ENCODE measurements around the gene TEF.

The TEF gene

GRCh38 chr22:41357191-41357590 lies 24.6 kb upstream of the TEF start:
- H4K8ac ChIP-seq (ENCODE audit: low read depth, low read length), result no peak overlapping the region
- no peak overlapping the region for H2BK15ac ChIP-seq (ENCODE audit: low read length)
- H3K4ac ChIP-seq (ENCODE audit: low read length), result no peak overlapping the region
- no CpG with 5 or more reads among the region's 16 CpGs for WGBS, 2 donors (ENCODE audit: extremely low coverage in 2 of 2, insufficient read length in 2 of 2, insufficient replicate concordance in 1 of 2)
- H2BK12ac ChIP-seq (ENCODE audit: low read length), result no peak overlapping the region
- no peak overlapping the region for H2BK5ac ChIP-seq (ENCODE audit: low read length)
- H4K91ac ChIP-seq (ENCODE audit: low read depth, low read length, poor library complexity), result no peak overlapping the region
- no peak overlapping the region for H2AFZ ChIP-seq (ENCODE audit: low read length)
- peak overlapping the region in 1 of 2 donors; percentile 52 for H3K4me3 ChIP-seq (ENCODE audit: low read length in 2 of 2)
- no peak overlapping the region for H3K18ac ChIP-seq (ENCODE audit: low read length)
- no peak overlapping the region for H2AK5ac ChIP-seq (ENCODE audit: low read depth, low read length)
- H3K9ac ChIP-seq (ENCODE audit: low read depth, low read length, poor library complexity), result no peak overlapping the region
- H2BK120ac ChIP-seq (ENCODE audit: low read depth, low read length), result no peak overlapping the region
- H3K79me1 ChIP-seq (ENCODE audit: low read depth, low read length), result peaks cover 8% of the 10 kb centered on the region
- H3K4me2 ChIP-seq (ENCODE audit: insufficient read depth, low read length, poor library complexity, severe bottlenecking), result no peak overlapping the region
- H3K23ac ChIP-seq (ENCODE audit: low read depth, low read length, poor library complexity), result no peak overlapping the region
- no peak overlapping the region for H3K14ac ChIP-seq (ENCODE audit: low read length)
- peaks cover 2 to 14% of the 10 kb centered on the region in 2 donors for H3K4me1 ChIP-seq (ENCODE audit: control insufficient read depth in 2 of 2, insufficient read depth in 1 of 2, low read depth in 1 of 2, low read length in 2 of 2)
- H3K9me3 ChIP-seq (replicated peaks in 1 of 2; ENCODE audit: control insufficient read depth in 2 of 2, insufficient read depth in 1 of 2, low read depth in 1 of 2, low read length in 2 of 2), result no peaks in the 10 kb centered on the region
- H3K27ac ChIP-seq (replicated peaks; ENCODE audit: low read length), result no peak overlapping the region
- H3K27me3 ChIP-seq (ENCODE audit: control insufficient read depth in 3 of 3, insufficient read depth in 3 of 3, low read depth in 1 of 3, low read length in 3 of 3), result no peaks in the 10 kb centered on the region
- H3K36me3 ChIP-seq (replicated peaks in 1 of 2; ENCODE audit: control insufficient read depth in 2 of 2, insufficient read depth in 2 of 2, low read length in 2 of 2), result peaks cover 43 to 72% of the 10 kb centered on the region in 2 donors
- no peak for DNase-seq (ENCODE audit: low spot score)

- peak overlapping the region; percentile 92 for H2AK5ac ChIP-seq (ENCODE audit: low read depth, low read length)
- H3K14ac ChIP-seq (ENCODE audit: low read length), result peak overlapping the region; percentile 56
- H3K23ac ChIP-seq (ENCODE audit: low read depth, low read length, poor library complexity), result peak overlapping the region; percentile 75
- H3K4me2 ChIP-seq (ENCODE audit: insufficient read depth, low read length, poor library complexity, severe bottlenecking), result peak overlapping the region; percentile 11
- no CpG with 5 or more reads among the region's 17 CpGs for WGBS, 2 donors (ENCODE audit: extremely low coverage in 2 of 2, insufficient read length in 2 of 2, insufficient replicate concordance in 1 of 2)
- H3K9ac ChIP-seq (ENCODE audit: low read depth, low read length, poor library complexity), result no peak overlapping the region
- peaks cover 2 to 14% of the 10 kb centered on the region in 2 donors for H3K4me1 ChIP-seq (ENCODE audit: control insufficient read depth in 2 of 2, insufficient read depth in 1 of 2, low read depth in 1 of 2, low read length in 2 of 2)
- peaks cover 33 to 59% of the 10 kb centered on the region in 2 donors for H3K36me3 ChIP-seq (replicated peaks in 1 of 2; ENCODE audit: control insufficient read depth in 2 of 2, insufficient read depth in 2 of 2, low read length in 2 of 2)
- H3K4me3 ChIP-seq (ENCODE audit: low read length in 2 of 2), result no peak overlapping the region
- H3K4ac ChIP-seq (ENCODE audit: low read length), result peak overlapping the region; percentile 89
- peak overlapping the region; percentile 85 for H2BK15ac ChIP-seq (ENCODE audit: low read length)
- H2AFZ ChIP-seq (ENCODE audit: low read length), result no peak overlapping the region
- peak overlapping the region; percentile 85 for H3K18ac ChIP-seq (ENCODE audit: low read length)
- H4K91ac ChIP-seq (ENCODE audit: low read depth, low read length, poor library complexity), result no peak overlapping the region
- H3K27ac ChIP-seq (replicated peaks; ENCODE audit: low read length), result no peak overlapping the region
- H3K9me3 ChIP-seq (replicated peaks in 1 of 2; ENCODE audit: control insufficient read depth in 2 of 2, insufficient read depth in 1 of 2, low read depth in 1 of 2, low read length in 2 of 2), result no peaks in the 10 kb centered on the region
- H2BK12ac ChIP-seq (ENCODE audit: low read length), result no peak overlapping the region
- no peak overlapping the region for H2BK120ac ChIP-seq (ENCODE audit: low read depth, low read length)
- peaks cover 7% of the 10 kb centered on the region for H3K79me1 ChIP-seq (ENCODE audit: low read depth, low read length)
- H2BK5ac ChIP-seq (ENCODE audit: low read length), result no peak overlapping the region
- H4K8ac ChIP-seq (ENCODE audit: low read depth, low read length), result no peak overlapping the region
- H3K27me3 ChIP-seq (ENCODE audit: control insufficient read depth in 3 of 3, insufficient read depth in 3 of 3, low read depth in 1 of 3, low read length in 3 of 3), result no peaks in the 10 kb centered on the region
- DNase-seq (ENCODE audit: low spot score), result no peak
These were observed 22.8 kb upstream of the TEF start for GRCh38 chr22:41358927-41359326.

- Histone ChIP-seq H3K27ac (replicated peaks; ENCODE audit: low read length) (peak overlapping the region; percentile 7), H3K23ac (ENCODE audit: low read depth, low read length, poor library complexity) (no peak overlapping the region), H3K18ac (ENCODE audit: low read length) (peak overlapping the region; percentile 59), H2BK15ac (ENCODE audit: low read length) (no peak overlapping the region), H3K79me1 (ENCODE audit: low read depth, low read length) (peaks cover 5% of the 10 kb centered on the region), H3K9me3 (replicated peaks in 1 of 2; ENCODE audit: control insufficient read depth in 2 of 2, insufficient read depth in 1 of 2, low read depth in 1 of 2, low read length in 2 of 2) (no peaks in the 10 kb centered on the region), H3K4me1 (ENCODE audit: control insufficient read depth in 2 of 2, insufficient read depth in 1 of 2, low read depth in 1 of 2, low read length in 2 of 2) (peaks cover 2 to 17% of the 10 kb centered on the region in 2 donors), H3K4ac (ENCODE audit: low read length) (no peak overlapping the region), H4K8ac (ENCODE audit: low read depth, low read length) (no peak overlapping the region), H3K9ac (ENCODE audit: low read depth, low read length, poor library complexity) (no peak overlapping the region), H3K4me2 (ENCODE audit: insufficient read depth, low read length, poor library complexity, severe bottlenecking) (no peak overlapping the region), H3K4me3 (ENCODE audit: low read length in 2 of 2) (no peak overlapping the region), H3K36me3 (replicated peaks in 1 of 2; ENCODE audit: control insufficient read depth in 2 of 2, insufficient read depth in 2 of 2, low read length in 2 of 2) (peaks cover 30 to 55% of the 10 kb centered on the region in 2 donors), H3K27me3 (ENCODE audit: control insufficient read depth in 3 of 3, insufficient read depth in 3 of 3, low read depth in 1 of 3, low read length in 3 of 3) (no peaks in the 10 kb centered on the region), H2BK120ac (ENCODE audit: low read depth, low read length) (no peak overlapping the region), H2BK12ac (ENCODE audit: low read length) (no peak overlapping the region), H2BK5ac (ENCODE audit: low read length) (no peak overlapping the region), H2AK5ac (ENCODE audit: low read depth, low read length) (no peak overlapping the region), H2AFZ (ENCODE audit: low read length) (no peak overlapping the region), H4K91ac (ENCODE audit: low read depth, low read length, poor library complexity) (no peak overlapping the region), H3K14ac (ENCODE audit: low read length) (no peak overlapping the region)
- no peak for DNase-seq (ENCODE audit: low spot score)
- WGBS, 2 donors (ENCODE audit: extremely low coverage in 2 of 2, insufficient read length in 2 of 2, insufficient replicate concordance in 1 of 2), result no CpG with 5 or more reads among the region's 4 CpGs
These were observed 22.4 kb upstream of the TEF start for GRCh38 chr22:41359376-41359775.

GRCh38 chr22:41360126-41360525 lies 21.6 kb upstream of the TEF start:
- Histone ChIP-seq H3K14ac (ENCODE audit: low read length) (no peak overlapping the region), H4K8ac (ENCODE audit: low read depth, low read length) (no peak overlapping the region), H2BK5ac (ENCODE audit: low read length) (no peak overlapping the region), H3K9me3 (replicated peaks in 1 of 2; ENCODE audit: control insufficient read depth in 2 of 2, insufficient read depth in 1 of 2, low read depth in 1 of 2, low read length in 2 of 2) (no peaks in the 10 kb centered on the region), H2AK5ac (ENCODE audit: low read depth, low read length) (peak overlapping the region; percentile 48), H3K27me3 (ENCODE audit: control insufficient read depth in 3 of 3, insufficient read depth in 3 of 3, low read depth in 1 of 3, low read length in 3 of 3) (no peaks in the 10 kb centered on the region), H3K18ac (ENCODE audit: low read length) (peak overlapping the region; percentile 96), H3K79me1 (ENCODE audit: low read depth, low read length) (peaks cover 5% of the 10 kb centered on the region), H3K4ac (ENCODE audit: low read length) (no peak overlapping the region), H2BK120ac (ENCODE audit: low read depth, low read length) (peak overlapping the region; percentile 73), H2BK15ac (ENCODE audit: low read length) (peak overlapping the region; percentile 19), H3K4me3 (ENCODE audit: low read length in 2 of 2) (peak overlapping the region in 1 of 2 donors; percentile 10), H3K4me1 (ENCODE audit: control insufficient read depth in 2 of 2, insufficient read depth in 1 of 2, low read depth in 1 of 2, low read length in 2 of 2) (peaks cover 5 to 20% of the 10 kb centered on the region in 2 donors), H3K36me3 (replicated peaks in 1 of 2; ENCODE audit: control insufficient read depth in 2 of 2, insufficient read depth in 2 of 2, low read length in 2 of 2) (peaks cover 24 to 47% of the 10 kb centered on the region in 2 donors), H2AFZ (ENCODE audit: low read length) (no peak overlapping the region), H4K91ac (ENCODE audit: low read depth, low read length, poor library complexity) (no peak overlapping the region), H3K23ac (ENCODE audit: low read depth, low read length, poor library complexity) (no peak overlapping the region), H3K9ac (ENCODE audit: low read depth, low read length, poor library complexity) (no peak overlapping the region), H3K27ac (replicated peaks; ENCODE audit: low read length) (peak overlapping the region; percentile 39), H3K4me2 (ENCODE audit: insufficient read depth, low read length, poor library complexity, severe bottlenecking) (no peak overlapping the region), H2BK12ac (ENCODE audit: low read length) (peak overlapping the region; percentile 88)
- WGBS, 2 donors (ENCODE audit: extremely low coverage in 2 of 2, insufficient read length in 2 of 2, insufficient replicate concordance in 1 of 2), result no CpG with 5 or more reads among the region's 11 CpGs
- no peak for DNase-seq (ENCODE audit: low spot score)

Measured in neuronal stem cell (in vitro differentiated cells).